Measurements from ENCODE around the gene PDPN. TPM values are rescaled to one million over a fixed set of nuclear protein-coding genes. Genes with fewer than 3 reads are reported as not detected.

PDPN gene
- polyA plus RNA-seq, 4 donors: 15.9 to 20.6 (median 16.4) TPM

- DNase-seq (ENCODE audit: low read depth in 4 of 4, low spot score in 2 of 4): no peak
Observed at GRCh38 chr1:13616234-13616633, 32.6 kb downstream of the PDPN start.

- no peak for DNase-seq (ENCODE audit: low read depth in 4 of 4, low spot score in 2 of 4)
Observed at GRCh38 chr1:13617108-13617507, 33.5 kb downstream of the PDPN start.

GRCh38 chr1:13617773-13618172 is 34.1 kb downstream of the PDPN start:
- no peak for DNase-seq (ENCODE audit: low read depth in 4 of 4, low spot score in 2 of 4)

GRCh38 chr1:13618483-13618882 is 34.9 kb downstream of the PDPN start:
- no peak for DNase-seq (ENCODE audit: low read depth in 4 of 4, low spot score in 2 of 4)

GRCh38 chr1:13619909-13620308 is 36.3 kb downstream of the PDPN start:
- DNase-seq (ENCODE audit: low read depth in 4 of 4, low spot score in 2 of 4): no peak

- DNase-seq (ENCODE audit: low read depth in 4 of 4, low spot score in 2 of 4): no peak
Observed at GRCh38 chr1:13620825-13621224, 37.2 kb downstream of the PDPN start.

GRCh38 chr1:13622446-13622845 is 38.8 kb downstream of the PDPN start:
- no peak for DNase-seq (ENCODE audit: low read depth in 4 of 4, low spot score in 2 of 4)

GRCh38 chr1:13623021-13623637 is 39.5 kb downstream of the PDPN start:
- DNase-seq (ENCODE audit: low read depth in 4 of 4, low spot score in 2 of 4): no peak

GRCh38 chr1:13624526-13624925 is 40.9 kb downstream of the PDPN start:
- no peak for DNase-seq (ENCODE audit: low read depth in 4 of 4, low spot score in 2 of 4)

- DNase-seq (ENCODE audit: low read depth in 4 of 4, low spot score in 2 of 4): no peak
Observed at GRCh38 chr1:13627127-13627526, 43.5 kb downstream of the PDPN start.

- DNase-seq (ENCODE audit: low read depth in 4 of 4, low spot score in 2 of 4): no peak
Observed at GRCh38 chr1:13628218-13628617, 44.6 kb downstream of the PDPN start.

- no peak for DNase-seq (ENCODE audit: low read depth in 4 of 4, low spot score in 2 of 4)
Observed at GRCh38 chr1:13628711-13629110, 45.1 kb downstream of the PDPN start.

GRCh38 chr1:13642306-13643004 is 58.8 kb downstream of the PDPN start:
- no peak for DNase-seq (ENCODE audit: low read depth in 4 of 4, low spot score in 2 of 4)

- no peak for DNase-seq (ENCODE audit: low read depth in 4 of 4, low spot score in 2 of 4)
Observed at GRCh38 chr1:13643017-13643416, 59.4 kb downstream of the PDPN start.

- DNase-seq (ENCODE audit: low read depth in 4 of 4, low spot score in 2 of 4): no peak
Observed at GRCh38 chr1:13646521-13646920, 62.9 kb downstream of the PDPN start.

- no peak for DNase-seq (ENCODE audit: low read depth in 4 of 4, low spot score in 2 of 4)
Observed at GRCh38 chr1:13651279-13651678, 67.6 kb downstream of the PDPN start.

- DNase-seq (ENCODE audit: low read depth in 4 of 4, low spot score in 2 of 4): no peak
Observed at GRCh38 chr1:13652238-13652637, 68.6 kb downstream of the PDPN start.

GRCh38 chr1:13661539-13661938 is 77.9 kb downstream of the PDPN start:
- DNase-seq (ENCODE audit: low read depth in 4 of 4, low spot score in 2 of 4): no peak

GRCh38 chr1:13662493-13662892 is 78.9 kb downstream of the PDPN start:
- DNase-seq (ENCODE audit: low read depth in 4 of 4, low spot score in 2 of 4): no peak

- no peak for DNase-seq (ENCODE audit: low read depth in 4 of 4, low spot score in 2 of 4)
Observed at GRCh38 chr1:13663969-13664368, 80.3 kb downstream of the PDPN start.

GRCh38 chr1:13664451-13664850 is 80.8 kb downstream of the PDPN start:
- no peak for DNase-seq (ENCODE audit: low read depth in 4 of 4, low spot score in 2 of 4)

- no peak for DNase-seq (ENCODE audit: low read depth in 4 of 4, low spot score in 2 of 4)
Observed at GRCh38 chr1:13666317-13666716, 82.7 kb downstream of the PDPN start.

Measured in left renal cortex interstitium (tissue), 4 donors.